ENCODE data around the gene SPAG6. TPM values are rescaled to one million over a fixed set of nuclear protein-coding genes. Genes with fewer than 3 reads are reported as not detected.

Gene SPAG6
- total RNA-seq, 4 donors from 2014 or later: 0.29 to 3.9 (median 0.49) TPM; not detected in 1

DNA sequence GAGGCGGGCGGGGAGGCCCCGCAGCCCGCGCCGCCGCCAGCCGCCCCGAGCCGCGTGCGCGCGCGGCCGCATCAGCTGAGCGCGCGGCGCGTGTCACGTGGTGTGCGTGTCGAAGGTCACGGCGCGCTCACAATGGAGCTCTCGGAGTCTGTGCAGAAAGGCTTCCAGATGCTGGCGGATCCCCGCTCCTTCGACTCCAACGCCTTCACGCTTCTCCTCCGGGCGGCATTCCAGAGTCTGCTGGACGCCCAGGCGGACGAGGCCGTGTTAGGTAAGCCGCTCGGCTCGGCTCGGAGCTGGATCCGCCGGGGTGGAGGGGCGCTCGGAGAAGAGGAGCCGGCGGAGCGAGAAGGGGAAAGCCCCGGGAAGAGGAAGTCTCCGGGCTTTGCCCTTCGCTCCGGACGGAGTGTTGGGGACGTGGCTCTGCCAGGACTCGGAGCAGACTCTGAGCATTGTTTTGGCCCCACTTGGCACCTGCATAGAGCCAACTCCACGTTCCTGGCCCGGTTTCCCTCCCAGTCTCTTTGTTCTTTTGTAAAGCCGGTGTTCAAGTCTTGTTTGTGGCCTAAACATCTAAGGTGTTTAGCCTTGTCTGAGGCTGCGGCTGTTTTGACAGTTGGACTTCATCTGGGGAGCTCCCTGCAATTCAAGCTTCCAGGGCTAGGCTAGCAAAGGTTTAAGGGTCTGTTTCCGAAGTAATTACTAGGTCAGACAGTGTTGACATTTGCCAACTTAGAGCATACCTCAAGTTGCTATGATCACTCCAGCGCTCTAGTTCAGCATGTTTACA, 28.8 kb upstream of the SPAG6 start, which contains the start of gene COMMD3:
Gene COMMD3 (plus strand): TSS at position 103 of the 790 bp plus-strand sequence. CDS start 30 bp downstream, at position 133.
- intact Hi-C loops (cut with DNase I; ENCODE audit: low total_unique reads): no loop called here
- TF ChIP-seq POLR2A (IDR thresholded peaks at IDR 0.05): peak; percentile 72 to 74
- TF ChIP-seq, protein P1, sequence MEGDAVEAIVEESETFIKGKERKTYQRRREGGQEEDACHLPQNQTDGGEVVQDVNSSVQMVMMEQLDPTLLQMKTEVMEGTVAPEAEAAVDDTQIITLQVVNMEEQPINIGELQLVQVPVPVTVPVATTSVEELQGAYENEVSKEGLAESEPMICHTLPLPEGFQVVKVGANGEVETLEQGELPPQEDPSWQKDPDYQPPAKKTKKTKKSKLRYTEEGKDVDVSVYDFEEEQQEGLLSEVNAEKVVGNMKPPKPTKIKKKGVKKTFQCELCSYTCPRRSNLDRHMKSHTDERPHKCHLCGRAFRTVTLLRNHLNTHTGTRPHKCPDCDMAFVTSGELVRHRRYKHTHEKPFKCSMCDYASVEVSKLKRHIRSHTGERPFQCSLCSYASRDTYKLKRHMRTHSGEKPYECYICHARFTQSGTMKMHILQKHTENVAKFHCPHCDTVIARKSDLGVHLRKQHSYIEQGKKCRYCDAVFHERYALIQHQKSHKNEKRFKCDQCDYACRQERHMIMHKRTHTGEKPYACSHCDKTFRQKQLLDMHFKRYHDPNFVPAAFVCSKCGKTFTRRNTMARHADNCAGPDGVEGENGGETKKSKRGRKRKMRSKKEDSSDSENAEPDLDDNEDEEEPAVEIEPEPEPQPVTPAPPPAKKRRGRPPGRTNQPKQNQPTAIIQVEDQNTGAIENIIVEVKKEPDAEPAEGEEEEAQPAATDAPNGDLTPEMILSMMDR (IDR thresholded peaks at IDR 0.05): no peak
- DNase-seq: peak; percentile 87 to 88
- Histone ChIP-seq H3K9me3 (no peaks in the 10 kb centered on the region), H3K27me3 (no peaks in the 10 kb centered on the region), H3K4me1 (peaks cover 3 to 7% of the 10 kb centered on the region in 2 donors), H3K27ac (peak within 1 kb of the TSS; percentile 94), H3K36me3 (no peaks in the 10 kb centered on the region), H3K4me3 (peak within 1 kb of the TSS; percentile 65 to 94)

DNA sequence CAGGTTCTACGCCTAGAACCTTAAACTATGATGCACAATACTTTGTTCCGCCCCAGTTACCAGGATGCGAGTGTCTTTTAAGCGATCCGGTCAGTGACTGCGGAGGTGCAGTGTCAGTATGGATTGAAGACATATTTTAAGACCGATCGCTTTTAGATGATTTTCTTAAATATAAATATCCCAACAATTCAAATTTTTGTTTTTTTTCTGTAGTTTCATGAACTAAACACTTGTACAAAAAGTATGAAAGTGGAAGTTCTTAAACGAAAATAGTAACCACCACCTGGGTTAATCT, 28.3 kb upstream of the SPAG6 start:
- no peaks in the 10 kb centered on the region for H3K9me3 ChIP-seq
- peak in 1 of 2 donors; percentile 13 for DNase-seq
- TF ChIP-seq, protein P1 (IDR thresholded peaks at IDR 0.05): no peak
- no peak for TF ChIP-seq POLR2A (IDR thresholded peaks at IDR 0.05)
- H3K4me3 ChIP-seq: peak overlapping the region; percentile 65 to 94
- H3K36me3 ChIP-seq: no peaks in the 10 kb centered on the region
- peak overlapping the region; percentile 94 for H3K27ac ChIP-seq
- peaks cover 3 to 7% of the 10 kb centered on the region in 2 donors for H3K4me1 ChIP-seq
- H3K27me3 ChIP-seq: no peaks in the 10 kb centered on the region
- intact Hi-C loops (cut with DNase I; ENCODE audit: low total_unique reads): no loop called here

DNA sequence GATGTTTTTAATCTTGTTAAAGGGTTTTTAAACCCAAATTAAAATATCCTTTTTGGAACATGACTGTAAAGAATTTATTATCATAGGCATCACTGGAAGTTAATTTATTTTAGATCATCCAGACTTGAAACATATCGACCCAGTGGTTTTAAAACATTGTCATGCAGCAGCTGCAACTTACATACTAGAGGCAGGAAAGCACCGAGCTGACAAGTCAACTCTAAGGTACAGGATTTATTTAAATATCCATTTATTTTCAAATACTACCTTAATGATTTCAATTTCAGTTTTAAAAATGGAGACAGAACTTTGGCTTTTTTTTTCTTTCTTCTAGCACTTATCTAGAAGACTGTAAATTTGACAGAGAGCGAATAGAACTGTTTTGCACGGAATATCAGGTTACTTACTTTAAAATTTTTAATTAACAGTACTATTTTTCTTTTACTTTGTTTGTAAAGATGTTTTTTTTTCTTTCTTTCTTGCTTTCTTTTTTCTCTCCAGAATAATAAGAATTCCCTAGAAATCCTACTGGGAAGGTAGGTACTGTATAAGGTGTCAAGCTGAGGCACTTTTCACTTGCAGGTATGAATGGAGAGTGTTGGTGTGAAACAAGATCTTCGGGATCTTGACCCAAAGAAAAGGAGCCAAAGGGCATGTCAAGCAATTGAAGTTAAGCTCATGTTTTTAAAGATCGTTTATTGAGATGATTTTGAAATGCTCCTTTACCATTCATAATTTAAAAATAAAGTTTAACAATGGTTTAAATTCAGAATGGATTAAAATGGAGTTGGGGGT, 27.3 kb upstream of the SPAG6 start:
- TF ChIP-seq POLR2A (IDR thresholded peaks at IDR 0.05): no peak
- TF ChIP-seq, protein P1 (IDR thresholded peaks at IDR 0.05): no peak
- intact Hi-C loops (cut with DNase I; ENCODE audit: low total_unique reads): no loop called here
- peaks cover 3 to 7% of the 10 kb centered on the region in 2 donors for H3K4me1 ChIP-seq
- no peaks in the 10 kb centered on the region for H3K27me3 ChIP-seq
- DNase-seq: no peak
- H3K9me3 ChIP-seq: no peaks in the 10 kb centered on the region
- H3K4me3 ChIP-seq: no peak overlapping the region
- H3K27ac ChIP-seq: peak overlapping the region in 1 of 2 donors; percentile 94
- H3K36me3 ChIP-seq: no peaks in the 10 kb centered on the region

DNA sequence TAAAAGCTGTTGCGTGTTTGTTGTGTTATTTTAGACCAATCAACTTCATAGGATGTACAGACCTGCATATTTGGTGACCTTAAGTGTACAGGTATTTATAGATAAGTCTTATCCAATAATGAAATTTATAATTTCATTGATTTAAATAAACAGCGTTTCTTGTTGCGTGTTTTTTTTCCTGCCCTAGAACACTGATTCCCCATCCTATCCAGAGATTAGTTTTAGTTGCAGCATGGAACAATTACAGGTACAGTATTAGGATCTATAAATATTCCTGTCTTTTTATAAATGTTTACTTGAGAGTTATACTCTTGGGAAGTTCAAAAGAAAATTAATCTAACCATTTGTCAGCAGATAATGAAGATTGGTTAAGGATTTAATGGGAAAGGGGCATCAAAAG, 26.5 kb upstream of the SPAG6 start:
- H3K27ac ChIP-seq: no peak overlapping the region
- intact Hi-C loops (cut with DNase I; ENCODE audit: low total_unique reads): no loop called here
- no peaks in the 10 kb centered on the region for H3K9me3 ChIP-seq
- no peaks in the 10 kb centered on the region for H3K27me3 ChIP-seq
- H3K36me3 ChIP-seq: no peaks in the 10 kb centered on the region
- no peak for DNase-seq
- TF ChIP-seq POLR2A (IDR thresholded peaks at IDR 0.05): no peak
- TF ChIP-seq, protein P1 (IDR thresholded peaks at IDR 0.05): no peak
- peaks cover 3 to 7% of the 10 kb centered on the region in 2 donors for H3K4me1 ChIP-seq
- H3K4me3 ChIP-seq: no peak overlapping the region

DNA sequence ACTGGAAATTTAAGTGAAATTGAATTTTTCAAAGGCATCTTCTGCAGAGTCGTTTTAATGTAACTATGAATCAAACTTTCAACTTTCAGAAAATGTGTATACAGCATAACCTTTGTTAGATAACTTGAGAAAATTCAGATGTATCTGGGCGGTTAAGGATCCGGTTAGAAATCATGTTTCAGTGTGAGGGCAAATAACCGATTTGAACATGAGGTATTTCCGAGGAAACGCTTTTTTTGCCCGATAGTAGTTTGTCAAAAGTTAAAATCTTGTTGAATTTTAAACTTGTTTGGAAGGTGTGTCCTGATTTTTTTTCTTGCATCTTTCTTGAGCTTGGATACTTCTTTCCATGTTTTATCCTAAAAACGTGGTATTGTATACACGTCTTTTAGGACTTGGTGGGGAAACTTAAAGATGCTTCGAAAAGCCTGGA, 25.7 kb upstream of the SPAG6 start:
- Histone ChIP-seq H3K9me3 (no peaks in the 10 kb centered on the region), H3K36me3 (no peaks in the 10 kb centered on the region), H3K4me3 (no peak overlapping the region), H3K27me3 (no peaks in the 10 kb centered on the region), H3K4me1 (peaks cover 3 to 7% of the 10 kb centered on the region in 2 donors), H3K27ac (peak overlapping the region in 1 of 2 donors; percentile 96)
- no peak for DNase-seq
- TF ChIP-seq, protein P1 (IDR thresholded peaks at IDR 0.05): no peak
- no peak for TF ChIP-seq POLR2A (IDR thresholded peaks at IDR 0.05)
- intact Hi-C loops (cut with DNase I; ENCODE audit: low total_unique reads): no loop called here

Measured in uterus (tissue), 4 donors.